Measurements from ENCODE around the gene CYP19A1. TPM values are rescaled to one million over a fixed set of nuclear protein-coding genes. Genes with fewer than 3 reads are reported as not detected.

Gene CYP19A1
- total and polyA plus RNA-seq, 2 donors: 0.42 to 2.2 TPM

DNA sequence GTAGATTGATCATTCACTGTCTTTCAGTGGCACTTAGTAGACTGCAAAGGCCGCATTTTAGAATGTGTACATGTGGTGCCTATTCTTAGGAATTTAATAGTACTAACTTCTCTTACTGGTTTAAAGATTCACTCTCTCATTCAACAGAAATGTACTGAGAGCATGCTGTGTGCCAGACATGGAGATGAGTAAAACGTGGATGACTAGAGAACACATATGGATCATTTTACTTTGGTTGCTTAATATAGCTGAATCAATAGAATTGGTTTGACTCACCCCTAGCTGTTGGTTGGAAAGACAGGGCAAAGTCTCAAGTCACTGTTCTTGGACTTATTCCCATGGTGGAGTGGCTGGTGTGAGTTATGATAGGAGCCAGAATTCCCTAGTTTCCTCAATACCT lies 134.6 kb downstream of the CYP19A1 start:
- Histone ChIP-seq H3K4me3 (ENCODE audit: low read length in 2 of 2) (no peak overlapping the region), H3K4me1 (ENCODE audit: control insufficient read depth in 2 of 2, insufficient read depth in 2 of 2, low read length in 2 of 2) (no peaks in the 10 kb centered on the region), H3K27ac (ENCODE audit: low read depth in 1 of 2, low read length in 1 of 2) (no peak overlapping the region), H3K27me3 (ENCODE audit: control insufficient read depth in 2 of 2, insufficient read depth in 1 of 2, low read length in 1 of 2) (peaks cover 0 to 2% of the 10 kb centered on the region in 2 donors), H3K36me3 (ENCODE audit: control insufficient read depth in 2 of 2, insufficient read depth in 2 of 2, low read length in 1 of 2) (no peaks in the 10 kb centered on the region), H3K9me3 (ENCODE audit: control insufficient read depth in 2 of 2, insufficient read depth in 1 of 2, low read length in 1 of 2) (no peaks in the 10 kb centered on the region)
- 92% methylated on average over 2 of the region's 2 CpGs for WGBS
- no peak for DNase-seq (ENCODE audit: low read depth in 6 of 9, low spot score in 9 of 9)

DNA sequence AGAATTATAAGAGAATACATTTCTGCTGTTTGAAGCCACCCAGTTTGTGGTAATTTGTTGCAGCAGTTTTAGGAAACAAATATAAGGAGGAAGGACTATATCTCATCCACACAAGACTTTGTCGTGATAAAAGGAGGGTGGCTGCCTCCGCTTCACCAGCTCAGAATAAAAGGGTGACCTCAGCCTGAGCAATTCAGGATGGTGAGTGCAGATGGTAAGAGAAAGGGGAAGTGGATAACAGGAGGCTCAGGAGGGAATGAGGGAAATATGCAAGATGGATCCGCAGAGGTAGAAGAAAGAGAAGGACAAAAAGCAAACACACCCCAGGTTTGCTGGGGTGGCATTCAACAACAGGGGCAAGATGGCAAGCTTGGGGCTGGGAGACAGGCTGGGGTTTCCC lies 135.6 kb downstream of the CYP19A1 start:
- H3K9me3 ChIP-seq (ENCODE audit: control insufficient read depth in 2 of 2, insufficient read depth in 1 of 2, low read length in 1 of 2): no peaks in the 10 kb centered on the region
- H3K27ac ChIP-seq (ENCODE audit: low read depth in 1 of 2, low read length in 1 of 2): no peak overlapping the region
- no peak for DNase-seq (ENCODE audit: low read depth in 6 of 9, low spot score in 9 of 9)
- no peaks in the 10 kb centered on the region for H3K36me3 ChIP-seq (ENCODE audit: control insufficient read depth in 2 of 2, insufficient read depth in 2 of 2, low read length in 1 of 2)
- no peak overlapping the region for H3K4me3 ChIP-seq (ENCODE audit: low read length in 2 of 2)
- no peaks in the 10 kb centered on the region for H3K4me1 ChIP-seq (ENCODE audit: control insufficient read depth in 2 of 2, insufficient read depth in 2 of 2, low read length in 2 of 2)
- 52% methylated on average over 3 of the region's 3 CpGs for WGBS
- peaks cover 0 to 2% of the 10 kb centered on the region in 2 donors for H3K27me3 ChIP-seq (ENCODE audit: control insufficient read depth in 2 of 2, insufficient read depth in 1 of 2, low read length in 1 of 2)

DNA sequence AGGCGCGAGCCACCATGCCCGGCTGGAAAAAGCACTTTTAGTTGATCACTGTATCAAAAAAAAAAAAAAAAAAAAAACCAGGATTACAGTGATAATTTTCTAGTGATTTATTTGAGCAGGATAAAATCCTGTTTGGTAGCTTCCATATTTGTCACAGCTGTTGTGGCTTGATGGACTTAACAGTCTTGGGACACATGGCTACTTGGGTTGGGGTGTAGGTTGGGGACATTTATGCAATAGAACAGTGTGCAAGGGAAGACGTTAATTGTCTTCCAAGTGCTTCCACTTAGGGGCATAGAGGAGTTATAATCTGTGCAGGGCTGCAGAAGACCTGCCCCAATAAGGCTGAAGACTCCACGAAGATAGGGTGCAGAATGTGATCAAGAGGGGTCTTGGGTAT lies 136.8 kb downstream of the CYP19A1 start:
- WGBS: 95% methylated on average over 5 of the region's 5 CpGs
- H3K4me1 ChIP-seq (ENCODE audit: control insufficient read depth in 2 of 2, insufficient read depth in 2 of 2, low read length in 2 of 2): no peaks in the 10 kb centered on the region

DNA sequence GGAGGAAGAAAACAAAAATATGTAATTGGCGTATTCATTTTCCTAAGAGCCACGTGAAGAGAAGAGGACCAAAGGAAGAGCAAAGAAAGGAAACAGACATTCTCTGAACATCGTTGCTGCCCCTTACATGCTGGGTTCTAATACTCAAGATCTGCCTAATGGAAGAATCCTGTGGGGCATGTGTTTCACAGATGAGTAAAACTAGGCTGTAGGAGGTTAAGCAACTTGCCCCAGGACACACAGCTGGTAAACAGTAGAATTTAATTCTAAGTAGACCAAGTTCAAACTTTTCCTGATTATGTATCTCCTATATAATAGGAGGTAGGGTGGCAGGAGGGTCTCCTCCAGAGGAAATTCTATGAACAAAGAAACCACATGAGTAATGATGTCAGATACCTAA lies 137.6 kb downstream of the CYP19A1 start:
- peaks cover 2 to 3% of the 10 kb centered on the region in 2 donors for H3K27me3 ChIP-seq (ENCODE audit: control insufficient read depth in 2 of 2, insufficient read depth in 1 of 2, low read length in 1 of 2)
- no peaks in the 10 kb centered on the region for H3K36me3 ChIP-seq (ENCODE audit: control insufficient read depth in 2 of 2, insufficient read depth in 2 of 2, low read length in 1 of 2)
- H3K27ac ChIP-seq (ENCODE audit: low read depth in 1 of 2, low read length in 1 of 2): no peak overlapping the region
- H3K9me3 ChIP-seq (ENCODE audit: control insufficient read depth in 2 of 2, insufficient read depth in 1 of 2, low read length in 1 of 2): no peaks in the 10 kb centered on the region
- H3K4me1 ChIP-seq (ENCODE audit: control insufficient read depth in 2 of 2, insufficient read depth in 2 of 2, low read length in 2 of 2): no peaks in the 10 kb centered on the region
- 93% methylated on average over 3 of the region's 3 CpGs for whole genome bisulfite sequencing
- no peak overlapping the region for H3K4me3 ChIP-seq (ENCODE audit: low read length in 2 of 2)
- no peak for DNase-seq (ENCODE audit: low read depth in 6 of 9, low spot score in 9 of 9)

More for the DNA sequence above, 136.8 kb downstream of the CYP19A1 start:
- Histone ChIP-seq H3K4me3 (ENCODE audit: low read length in 2 of 2) (no peak overlapping the region), H3K36me3 (ENCODE audit: control insufficient read depth in 2 of 2, insufficient read depth in 2 of 2, low read length in 1 of 2) (no peaks in the 10 kb centered on the region), H3K27me3 (ENCODE audit: control insufficient read depth in 2 of 2, insufficient read depth in 1 of 2, low read length in 1 of 2) (peaks cover 2 to 3% of the 10 kb centered on the region in 2 donors), H3K27ac (ENCODE audit: low read depth in 1 of 2, low read length in 1 of 2) (no peak overlapping the region), H3K9me3 (ENCODE audit: control insufficient read depth in 2 of 2, insufficient read depth in 1 of 2, low read length in 1 of 2) (no peaks in the 10 kb centered on the region)
- no peak for DNase-seq (ENCODE audit: low read depth in 6 of 9, low spot score in 9 of 9)

DNA sequence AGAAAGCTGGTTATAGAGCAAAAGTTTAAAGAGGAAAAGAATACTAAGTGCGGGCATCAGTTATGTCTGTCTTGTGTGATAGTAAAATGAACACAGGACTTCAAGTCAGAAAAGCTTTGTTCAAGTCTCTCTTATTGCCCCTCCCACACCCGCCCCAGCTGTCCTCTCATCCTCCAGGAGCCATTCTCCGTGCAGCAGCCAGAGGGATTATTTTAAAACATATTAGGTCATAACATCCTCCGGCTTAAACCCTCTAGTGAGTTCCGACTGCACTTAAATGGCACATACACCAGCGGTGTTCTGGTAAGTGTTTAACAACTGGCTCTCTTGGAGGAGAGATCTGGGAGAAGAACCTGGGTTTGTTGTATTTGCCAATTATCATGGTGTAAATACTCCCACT lies 138.9 kb downstream of the CYP19A1 start:
- Histone ChIP-seq H3K27ac (ENCODE audit: low read depth in 1 of 2, low read length in 1 of 2) (no peak overlapping the region), H3K9me3 (ENCODE audit: control insufficient read depth in 2 of 2, insufficient read depth in 1 of 2, low read length in 1 of 2) (no peaks in the 10 kb centered on the region), H3K4me1 (ENCODE audit: control insufficient read depth in 2 of 2, insufficient read depth in 2 of 2, low read length in 2 of 2) (no peaks in the 10 kb centered on the region), H3K36me3 (ENCODE audit: control insufficient read depth in 2 of 2, insufficient read depth in 2 of 2, low read length in 1 of 2) (no peaks in the 10 kb centered on the region), H3K4me3 (ENCODE audit: low read length in 2 of 2) (no peak overlapping the region), H3K27me3 (ENCODE audit: control insufficient read depth in 2 of 2, insufficient read depth in 1 of 2, low read length in 1 of 2) (peaks cover 2 to 3% of the 10 kb centered on the region in 2 donors)
- no peak for DNase-seq (ENCODE audit: low read depth in 6 of 9, low spot score in 9 of 9)
- WGBS: 95% methylated on average over 6 of the region's 6 CpGs

DNA sequence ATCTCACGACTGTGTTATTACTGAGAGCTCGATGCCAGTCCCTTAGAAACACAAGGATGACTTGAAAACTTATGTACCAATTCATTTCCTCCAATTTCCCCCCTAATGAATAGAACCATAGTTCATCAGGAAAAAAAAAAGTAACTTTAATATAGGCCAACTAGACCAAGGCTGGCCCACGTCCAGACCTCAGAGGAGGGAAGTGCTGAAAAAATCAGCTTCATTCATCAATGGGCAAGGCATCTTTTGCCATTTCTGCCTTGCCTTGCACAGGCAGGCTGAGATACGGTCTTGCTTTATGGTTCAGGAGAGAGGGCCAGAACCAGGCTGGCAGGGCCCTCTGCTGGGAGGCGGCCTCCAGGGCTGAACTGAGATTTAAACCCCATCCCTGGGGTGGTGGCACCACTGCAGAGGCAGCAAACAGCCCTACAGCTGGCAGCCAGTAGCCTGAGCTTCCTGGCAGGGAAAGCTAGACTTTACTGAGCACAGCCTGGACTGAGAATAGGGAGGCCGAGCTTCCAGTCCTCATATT lies 139.6 kb downstream of the CYP19A1 start:
- 71% methylated on average over 6 of the region's 6 CpGs for WGBS
- Histone ChIP-seq H3K27ac (ENCODE audit: low read depth in 1 of 2, low read length in 1 of 2) (no peak overlapping the region), H3K27me3 (ENCODE audit: control insufficient read depth in 2 of 2, insufficient read depth in 1 of 2, low read length in 1 of 2) (peaks cover 2 to 3% of the 10 kb centered on the region in 2 donors)

DNA sequence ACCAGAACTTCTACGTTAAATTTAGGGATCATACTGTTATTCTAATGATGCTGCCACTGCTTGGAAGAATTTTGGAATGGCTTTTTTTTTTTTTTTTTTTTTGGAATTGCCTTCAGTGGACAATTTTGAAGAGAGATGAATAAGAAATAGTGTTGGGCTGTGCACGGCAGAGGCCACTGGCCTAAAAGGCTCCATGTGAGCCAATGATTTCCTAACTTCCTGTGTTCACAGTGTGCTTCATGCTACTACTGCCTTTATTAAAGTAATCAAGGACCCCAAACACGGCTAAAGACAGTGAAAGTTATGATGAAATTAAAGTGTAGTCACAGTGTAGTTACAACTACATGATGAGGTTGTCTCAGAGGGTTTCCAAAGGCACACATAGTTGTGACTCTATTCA lies 142.9 kb downstream of the CYP19A1 start:
- Histone ChIP-seq H3K4me3 (ENCODE audit: low read length in 2 of 2) (no peak overlapping the region), H3K27me3 (ENCODE audit: control insufficient read depth in 2 of 2, insufficient read depth in 1 of 2, low read length in 1 of 2) (peaks cover 3 to 14% of the 10 kb centered on the region in 2 donors), H3K9me3 (ENCODE audit: control insufficient read depth in 2 of 2, insufficient read depth in 1 of 2, low read length in 1 of 2) (no peaks in the 10 kb centered on the region), H3K4me1 (ENCODE audit: control insufficient read depth in 2 of 2, insufficient read depth in 2 of 2, low read length in 2 of 2) (peaks cover 0 to 4% of the 10 kb centered on the region in 2 donors), H3K27ac (ENCODE audit: low read depth in 1 of 2, low read length in 1 of 2) (no peak overlapping the region), H3K36me3 (ENCODE audit: control insufficient read depth in 2 of 2, insufficient read depth in 2 of 2, low read length in 1 of 2) (no peaks in the 10 kb centered on the region)
- DNase-seq (ENCODE audit: low read depth in 6 of 9, low spot score in 9 of 9): no peak
- WGBS: 72% methylated on average over 3 of the region's 3 CpGs

More for the DNA sequence above, 139.6 kb downstream of the CYP19A1 start:
- Histone ChIP-seq H3K4me1 (ENCODE audit: control insufficient read depth in 2 of 2, insufficient read depth in 2 of 2, low read length in 2 of 2) (no peaks in the 10 kb centered on the region), H3K36me3 (ENCODE audit: control insufficient read depth in 2 of 2, insufficient read depth in 2 of 2, low read length in 1 of 2) (no peaks in the 10 kb centered on the region), H3K9me3 (ENCODE audit: control insufficient read depth in 2 of 2, insufficient read depth in 1 of 2, low read length in 1 of 2) (no peaks in the 10 kb centered on the region), H3K4me3 (ENCODE audit: low read length in 2 of 2) (no peak overlapping the region)
- DNase-seq (ENCODE audit: low read depth in 6 of 9, low spot score in 9 of 9): no peak

DNA sequence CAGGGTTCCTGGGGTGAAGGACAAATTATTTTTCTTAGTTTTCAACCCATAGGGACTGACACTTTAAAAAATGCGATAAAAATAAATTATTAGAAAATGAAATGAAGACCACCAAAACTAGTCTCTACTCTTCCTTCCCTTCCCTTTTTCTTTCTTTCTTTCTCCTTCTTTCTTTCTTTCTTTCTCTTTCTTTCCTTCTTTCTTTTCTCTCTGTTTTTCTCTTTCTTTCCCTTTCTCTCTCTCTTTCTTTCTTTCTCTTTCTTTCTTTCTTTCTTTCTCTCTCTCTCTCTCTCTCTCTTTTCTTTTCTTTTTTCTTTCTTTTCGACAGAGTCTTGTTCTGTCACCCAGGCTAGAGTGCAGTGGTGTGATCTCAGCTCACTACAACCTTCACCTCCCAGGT lies 144.4 kb downstream of the CYP19A1 start:
- DNase-seq (ENCODE audit: low read depth in 6 of 9, low spot score in 9 of 9): no peak
- peaks cover 3 to 14% of the 10 kb centered on the region in 2 donors for H3K27me3 ChIP-seq (ENCODE audit: control insufficient read depth in 2 of 2, insufficient read depth in 1 of 2, low read length in 1 of 2)
- WGBS: 77% methylated on average over 2 of the region's 2 CpGs
- H3K9me3 ChIP-seq (ENCODE audit: control insufficient read depth in 2 of 2, insufficient read depth in 1 of 2, low read length in 1 of 2): no peaks in the 10 kb centered on the region
- H3K4me3 ChIP-seq (ENCODE audit: low read length in 2 of 2): no peak overlapping the region
- H3K27ac ChIP-seq (ENCODE audit: low read depth in 1 of 2, low read length in 1 of 2): no peak overlapping the region
- no peaks in the 10 kb centered on the region for H3K36me3 ChIP-seq (ENCODE audit: control insufficient read depth in 2 of 2, insufficient read depth in 2 of 2, low read length in 1 of 2)
- H3K4me1 ChIP-seq (ENCODE audit: control insufficient read depth in 2 of 2, insufficient read depth in 2 of 2, low read length in 2 of 2): peaks cover 0 to 4% of the 10 kb centered on the region in 2 donors

DNA sequence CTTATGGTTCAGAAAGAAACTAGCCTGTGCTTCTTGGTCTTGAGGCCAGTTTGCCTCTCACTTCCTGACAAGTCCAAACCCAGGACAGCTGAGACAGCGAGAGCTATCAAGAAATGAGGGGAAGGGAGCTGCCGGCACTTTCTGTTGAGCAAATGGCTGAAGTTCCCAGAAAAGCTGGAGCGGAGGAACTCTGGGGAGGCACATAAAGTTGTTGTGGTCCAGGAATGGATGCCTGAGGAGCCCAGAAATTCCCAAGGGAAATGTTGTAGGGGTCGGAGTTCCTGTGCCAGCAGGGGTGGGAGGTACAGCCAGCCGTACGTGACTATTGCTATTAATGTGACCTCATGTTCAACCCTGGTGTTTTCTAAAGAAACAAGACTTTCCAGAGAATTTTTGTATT lies 144.9 kb downstream of the CYP19A1 start:
- H3K36me3 ChIP-seq (ENCODE audit: control insufficient read depth in 2 of 2, insufficient read depth in 2 of 2, low read length in 1 of 2): no peaks in the 10 kb centered on the region
- WGBS: 74% methylated on average over 6 of the region's 6 CpGs
- H3K9me3 ChIP-seq (ENCODE audit: control insufficient read depth in 2 of 2, insufficient read depth in 1 of 2, low read length in 1 of 2): no peaks in the 10 kb centered on the region
- no peak overlapping the region for H3K27ac ChIP-seq (ENCODE audit: low read depth in 1 of 2, low read length in 1 of 2)
- no peak overlapping the region for H3K4me3 ChIP-seq (ENCODE audit: low read length in 2 of 2)
- H3K27me3 ChIP-seq (ENCODE audit: control insufficient read depth in 2 of 2, insufficient read depth in 1 of 2, low read length in 1 of 2): peaks cover 3 to 12% of the 10 kb centered on the region in 2 donors
- no peak for DNase-seq (ENCODE audit: low read depth in 6 of 9, low spot score in 9 of 9)
- peaks cover 0 to 4% of the 10 kb centered on the region in 2 donors for H3K4me1 ChIP-seq (ENCODE audit: control insufficient read depth in 2 of 2, insufficient read depth in 2 of 2, low read length in 2 of 2)

Measured in thymus (tissue), 11 donors.